RWPE2 (cell line): ENCODE results near the gene DLG1.

Experiments
- ATAC-seq: fragments of 200-7000 bp; cut with Tn5 transposase; 3 replicates; pipeline ENCODE4 v1.9.1; 2021; ENCODE audit warnings: low read depth
- DNase-seq: peaks from one replicate; pipeline ENCODE4 v3.0.0-alpha.2; 2020; ENCODE audit warnings: low spot score
- H3K27ac ChIP-seq: fragments of 450-650 bp; 2 replicates; pipeline ENCODE4 v1.5.1; 2017; ENCODE audit warnings: mild to moderate bottlenecking; ENCODE audit not compliant: poor library complexity, severe bottlenecking
- H3K27me3 ChIP-seq: fragments of 250-450 bp; sonication (Bioruptor Pico); 2 replicates; pipeline ENCODE4 v1.5.1; 2021; ENCODE audit warnings: mild to moderate bottlenecking, moderate library complexity; ENCODE audit not compliant: insufficient read depth, poor library complexity, severe bottlenecking
- H3K36me3 ChIP-seq: fragments of 250-450 bp; sonication (Bioruptor Pico); 2 replicates; pipeline ENCODE4 v1.5.1; 2020; ENCODE audit warnings: low read depth, mild to moderate bottlenecking, moderate library complexity
- H3K4me1 ChIP-seq: fragments of 250-450 bp; sonication (Bioruptor Pico); 2 replicates; pipeline ENCODE4 v1.5.1; 2021; ENCODE audit warnings: mild to moderate bottlenecking, moderate library complexity; ENCODE audit not compliant: insufficient read depth, poor library complexity, severe bottlenecking
- H3K4me3 ChIP-seq: fragments of 250-450 bp; sonication (Bioruptor Pico); 2 replicates; pipeline ENCODE4 v1.5.1; 2021; ENCODE audit warnings: mild to moderate bottlenecking, moderate library complexity; ENCODE audit not compliant: severe bottlenecking
- H3K9me3 ChIP-seq: fragments of 250-450 bp; sonication (Bioruptor Pico); 2 replicates; pipeline ENCODE4 v1.5.1; 2021; ENCODE audit warnings: mild to moderate bottlenecking, moderate library complexity; ENCODE audit not compliant: severe bottlenecking
- CTCF ChIP-seq: fragments of 450-650 bp; IDR thresholded peaks from one replicate; pipeline ENCODE4 v1.5.1; 2017; ENCODE audit warnings: mild to moderate bottlenecking, moderate library complexity; ENCODE audit not compliant: poor library complexity, severe bottlenecking

Gene DLG1

GRCh38 chr3:197331131-197331530 is 32.7 kb upstream of the DLG1 start:
- Histone ChIP-seq H3K9me3 (no peaks in the 10 kb centered on the region), H3K27me3 (no peaks in the 10 kb centered on the region), H3K27ac (no peak overlapping the region), H3K4me3 (no peak overlapping the region), H3K36me3 (no peaks in the 10 kb centered on the region), H3K4me1 (no peaks in the 10 kb centered on the region)
- peak; percentile 38; the same call in 1 of the 3 replicates for ATAC-seq
- DNase-seq = no peak
- TF ChIP-seq CTCF = peak; percentile 20

DNA sequence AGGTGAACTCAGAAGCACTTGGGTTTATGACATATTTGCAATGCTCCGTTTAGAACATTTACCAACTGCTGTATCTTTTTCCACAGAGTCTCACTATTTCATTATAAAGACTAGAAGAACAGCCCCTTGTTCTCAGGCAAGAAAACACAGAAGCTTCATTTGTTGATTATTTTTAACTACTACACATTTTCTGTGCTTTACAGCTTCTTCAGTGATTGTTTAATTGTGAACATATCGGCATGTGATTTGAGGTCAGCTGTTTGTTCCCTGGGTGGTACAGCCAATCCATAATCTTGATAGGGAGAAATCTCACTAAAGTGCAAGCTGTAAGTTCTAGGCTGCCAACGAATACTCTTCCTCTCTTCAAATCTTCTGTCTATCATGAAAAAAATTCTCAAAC is 31.0 kb upstream of the DLG1 start:
- no peak for ATAC-seq

GRCh38 chr3:197328198-197328597 is 29.8 kb upstream of the DLG1 start:
- Histone ChIP-seq H3K9me3 (no peaks in the 10 kb centered on the region), H3K27ac (no peak overlapping the region), H3K27me3 (no peaks in the 10 kb centered on the region), H3K4me1 (no peaks in the 10 kb centered on the region), H3K4me3 (no peak overlapping the region), H3K36me3 (no peaks in the 10 kb centered on the region)
- no peak for TF ChIP-seq CTCF
- no peak for ATAC-seq
- DNase-seq = no peak

More for the DNA sequence above, 31.0 kb upstream of the DLG1 start:
- H3K36me3 ChIP-seq = no peaks in the 10 kb centered on the region
- TF ChIP-seq CTCF = no peak
- H3K27ac ChIP-seq = no peak overlapping the region
- no peaks in the 10 kb centered on the region for H3K27me3 ChIP-seq
- H3K4me3 ChIP-seq = no peak overlapping the region
- H3K4me1 ChIP-seq = no peaks in the 10 kb centered on the region
- no peak for DNase-seq
- no peaks in the 10 kb centered on the region for H3K9me3 ChIP-seq

GRCh38 chr3:197327701-197328100 is 29.3 kb upstream of the DLG1 start:
- H3K27ac ChIP-seq = no peak overlapping the region
- DNase-seq = no peak
- no peaks in the 10 kb centered on the region for H3K4me1 ChIP-seq
- no peak overlapping the region for H3K4me3 ChIP-seq
- H3K9me3 ChIP-seq = no peaks in the 10 kb centered on the region
- TF ChIP-seq CTCF = no peak
- ATAC-seq = no peak
- H3K27me3 ChIP-seq = no peaks in the 10 kb centered on the region
- no peaks in the 10 kb centered on the region for H3K36me3 ChIP-seq

- H3K27me3 ChIP-seq = no peaks in the 10 kb centered on the region
- ATAC-seq = no peak
- H3K9me3 ChIP-seq = no peaks in the 10 kb centered on the region
- no peak overlapping the region for H3K27ac ChIP-seq
- H3K4me1 ChIP-seq = no peaks in the 10 kb centered on the region
- H3K4me3 ChIP-seq = no peak overlapping the region
- DNase-seq = no peak
- no peaks in the 10 kb centered on the region for H3K36me3 ChIP-seq
- TF ChIP-seq CTCF = no peak
These were observed 27.4 kb upstream of the DLG1 start for GRCh38 chr3:197325773-197326172.
